CD8-positive, alpha-beta memory T cell (primary cell): ENCODE data around the gene ENOX1. TPM values are rescaled to one million over a fixed set of nuclear protein-coding genes. Genes with fewer than 3 reads are reported as not detected.

Experiments used
- CTCF ChIA-PET: fragments of 350-600 bp; sonication (Branson Sonifier 250); formaldehyde crosslinking; loops from one replicate; lab custom pipeline; 2021; ENCODE audit warnings: antibody characterized with exemption; lab: Charles Lee
- POLR2A ChIA-PET: fragments of 350-600 bp; sonication (Branson Sonifier 250); formaldehyde crosslinking; loops from one replicate; lab custom pipeline; 2021; ENCODE audit warnings: antibody characterized with exemption; lab: Charles Lee
- DNase-seq, 5 donors: peaks; one replicate each; pipeline versions ENCODE4 v3.0.0 to v3.0.0-alpha.2; 2020 to 2022; ENCODE audit warnings: mixed read lengths in 1 of 5
- H3K27ac ChIP-seq: one replicate; pipeline ENCODE4 v1.7.0; 2013; ENCODE audit warnings: low read depth, mild to moderate bottlenecking, low read length, moderate library complexity
- H3K27me3 ChIP-seq: 2 replicates; pipeline ENCODE4 v1.7.0; 2013; ENCODE audit warnings: low read length, mild to moderate bottlenecking; ENCODE audit not compliant: insufficient read depth, poor library complexity, severe bottlenecking
- H3K36me3 ChIP-seq: 2 replicates; pipeline ENCODE4 v1.7.0; 2013; ENCODE audit warnings: mild to moderate bottlenecking, low read length, moderate library complexity; ENCODE audit not compliant: insufficient read depth
- H3K4me1 ChIP-seq: 2 replicates; pipeline ENCODE4 v1.7.0; 2013; ENCODE audit warnings: mild to moderate bottlenecking, low read length, moderate library complexity; ENCODE audit not compliant: insufficient read depth
- H3K4me3 ChIP-seq: 2 replicates; pipeline ENCODE4 v1.7.0; 2013; ENCODE audit warnings: mild to moderate bottlenecking, low read length
- H3K9me3 ChIP-seq: 2 replicates; pipeline ENCODE4 v1.7.0; 2013; ENCODE audit warnings: mild to moderate bottlenecking, low read length
- H3K27ac Mint-ChIP-seq, 8 donors: one replicate each; pipeline ENCODE4 v1.8.0; 2020 to 2021; ENCODE audit warnings: mixed read lengths in 8 of 8, mild to moderate bottlenecking in 6 of 8, inconsistent platforms in 3 of 8, moderate library complexity in 3 of 8
- H3K27me3 Mint-ChIP-seq, 2 donors: one replicate each; pipeline ENCODE4 v1.8.0; 2020 to 2021; ENCODE audit warnings: mixed read lengths in 2 of 2, mild to moderate bottlenecking in 1 of 2, moderate library complexity in 1 of 2
- H3K36me3 Mint-ChIP-seq, 3 donors: one replicate each; pipeline ENCODE4 v1.8.0; 2020 to 2021; ENCODE audit warnings: mixed read lengths in 3 of 3, inconsistent platforms in 1 of 3, mild to moderate bottlenecking in 1 of 3
- H3K4me1 Mint-ChIP-seq, 3 donors: one replicate each; pipeline ENCODE4 v1.8.0; 2020 to 2021; ENCODE audit warnings: mixed read lengths in 3 of 3, inconsistent platforms in 1 of 3, mild to moderate bottlenecking in 1 of 3
- H3K4me3 Mint-ChIP-seq, 7 donors: one replicate each; pipeline ENCODE4 v1.8.0; 2020 to 2021; ENCODE audit warnings: mixed read lengths in 7 of 7, mild to moderate bottlenecking in 6 of 7, moderate library complexity in 4 of 7, inconsistent platforms in 2 of 7
- H3K9me3 Mint-ChIP-seq, 5 donors: one replicate each; pipeline ENCODE4 v1.8.0; 2020 to 2022; ENCODE audit warnings: mixed read lengths in 5 of 5, mild to moderate bottlenecking in 3 of 5, moderate library complexity in 2 of 5, inconsistent platforms in 1 of 5
- polyA plus RNA-seq: library from polyadenylated mRNA; unstranded; fragments of 300-500 nt; fragmentation: Illumina TruSeq; gene quantifications from one replicate; pipeline ENCODE4 v1.2.3, GENCODE V29; 2021
- total RNA-seq, 2 experiments: library from RNA; stranded (reverse); gene quantifications; one replicate each; pipeline ENCODE4 v1.2.3, GENCODE V29; 2021

ENOX1 gene
- total and polyA plus RNA-seq, 3 experiments from 2014 or later: 0.18 to 0.29 TPM; not detected in 1

- POLR2A ChIA-PET: no interaction called here
- H3K27me3 Mint-ChIP-seq: peaks cover 6 to 22% of the 10 kb centered on the region in 2 donors
- no peaks in the 10 kb centered on the region for H3K9me3 ChIP-seq
These were observed 583.0 kb downstream of the ENOX1 start for GRCh38 chr13:43203781-43204180.

GRCh38 chr13:43200736-43201135 lies 586.0 kb downstream of the ENOX1 start:
- Histone ChIP-seq H3K9me3 (no peaks in the 10 kb centered on the region), H3K4me3 (no peak overlapping the region), H3K4me1 (no peaks in the 10 kb centered on the region), H3K27ac (no peak overlapping the region), H3K27me3 (no peaks in the 10 kb centered on the region), H3K36me3 (no peaks in the 10 kb centered on the region)
- DNase-seq: no peak
- ChIA-PET POLR2A (no interaction called here), CTCF (no interaction called here)
- Mint-ChIP-seq H3K4me3 (no peak overlapping the region), H3K9me3 (peaks cover 0 to 12% (median 7%) of the 10 kb centered on the region in 5 donors), H3K27me3 (peaks cover 11 to 38% of the 10 kb centered on the region in 2 donors), H3K4me1 (no peaks in the 10 kb centered on the region), H3K36me3 (no peaks in the 10 kb centered on the region), H3K27ac (no peak overlapping the region)

More at GRCh38 chr13:43203781-43204180, 583.0 kb downstream of the ENOX1 start:
- no peak for DNase-seq
- Histone ChIP-seq H3K4me3 (no peak overlapping the region), H3K27me3 (no peaks in the 10 kb centered on the region), H3K36me3 (no peaks in the 10 kb centered on the region), H3K4me1 (no peaks in the 10 kb centered on the region), H3K27ac (no peak overlapping the region)
- Mint-ChIP-seq H3K27ac (no peak overlapping the region), H3K36me3 (no peaks in the 10 kb centered on the region), H3K9me3 (peaks cover 0 to 12% (median 7%) of the 10 kb centered on the region in 5 donors), H3K4me1 (no peaks in the 10 kb centered on the region), H3K4me3 (no peak overlapping the region)
- CTCF ChIA-PET: no interaction called here

GRCh38 chr13:43200307-43200706 lies 586.5 kb downstream of the ENOX1 start:
- H3K27ac ChIP-seq: no peak overlapping the region
- POLR2A ChIA-PET: no interaction called here
- Mint-ChIP-seq H3K4me1 (no peaks in the 10 kb centered on the region), H3K27ac (no peak overlapping the region), H3K4me3 (no peak overlapping the region), H3K9me3 (peaks cover 0 to 12% (median 7%) of the 10 kb centered on the region in 5 donors), H3K36me3 (no peaks in the 10 kb centered on the region), H3K27me3 (peaks cover 14 to 38% of the 10 kb centered on the region in 2 donors)
- H3K9me3 ChIP-seq: no peaks in the 10 kb centered on the region
- no peaks in the 10 kb centered on the region for H3K36me3 ChIP-seq
- CTCF ChIA-PET: no interaction called here
- H3K27me3 ChIP-seq: no peaks in the 10 kb centered on the region
- DNase-seq: no peak
- no peaks in the 10 kb centered on the region for H3K4me1 ChIP-seq
- no peak overlapping the region for H3K4me3 ChIP-seq

- H3K36me3 ChIP-seq: no peaks in the 10 kb centered on the region
- no peaks in the 10 kb centered on the region for H3K27me3 ChIP-seq
- POLR2A ChIA-PET: no interaction called here
- Mint-ChIP-seq H3K4me3 (no peak overlapping the region), H3K4me1 (no peaks in the 10 kb centered on the region), H3K36me3 (no peaks in the 10 kb centered on the region), H3K9me3 (peaks cover 0 to 2% (median 0%) of the 10 kb centered on the region in 5 donors), H3K27me3 (peaks cover 14 to 45% of the 10 kb centered on the region in 2 donors), H3K27ac (no peak overlapping the region)
- CTCF ChIA-PET: no interaction called here
- no peak overlapping the region for H3K27ac ChIP-seq
- H3K4me1 ChIP-seq: no peaks in the 10 kb centered on the region
- DNase-seq: no peak
- H3K4me3 ChIP-seq: no peak overlapping the region
- no peaks in the 10 kb centered on the region for H3K9me3 ChIP-seq
These were observed 589.9 kb downstream of the ENOX1 start for GRCh38 chr13:43196750-43197370.

- H3K4me1 ChIP-seq: no peaks in the 10 kb centered on the region
- POLR2A ChIA-PET: no interaction called here
- H3K27ac ChIP-seq: no peak overlapping the region
- no peak for DNase-seq
- no peak overlapping the region for H3K4me3 ChIP-seq
- CTCF ChIA-PET: no interaction called here
- Mint-ChIP-seq H3K27ac (no peak overlapping the region), H3K9me3 (peaks cover 0 to 2% (median 0%) of the 10 kb centered on the region in 5 donors), H3K27me3 (peaks cover 12 to 40% of the 10 kb centered on the region in 2 donors), H3K36me3 (no peaks in the 10 kb centered on the region), H3K4me3 (no peak overlapping the region), H3K4me1 (no peaks in the 10 kb centered on the region)
- H3K9me3 ChIP-seq: no peaks in the 10 kb centered on the region
- H3K36me3 ChIP-seq: no peaks in the 10 kb centered on the region
- H3K27me3 ChIP-seq: no peaks in the 10 kb centered on the region
These were observed 590.6 kb downstream of the ENOX1 start for GRCh38 chr13:43196086-43196621.

- Mint-ChIP-seq H3K9me3 (peaks cover 0 to 2% (median 0%) of the 10 kb centered on the region in 5 donors), H3K27me3 (peaks cover 14 to 40% of the 10 kb centered on the region in 2 donors), H3K36me3 (no peaks in the 10 kb centered on the region), H3K4me1 (no peaks in the 10 kb centered on the region), H3K4me3 (no peak overlapping the region), H3K27ac (no peak overlapping the region)
- ChIA-PET POLR2A (no interaction called here), CTCF (no interaction called here)
- no peaks in the 10 kb centered on the region for H3K36me3 ChIP-seq
- no peak overlapping the region for H3K4me3 ChIP-seq
- no peaks in the 10 kb centered on the region for H3K27me3 ChIP-seq
- no peaks in the 10 kb centered on the region for H3K9me3 ChIP-seq
- DNase-seq: no peak
- no peaks in the 10 kb centered on the region for H3K4me1 ChIP-seq
- no peak overlapping the region for H3K27ac ChIP-seq
These were observed 591.2 kb downstream of the ENOX1 start for GRCh38 chr13:43195551-43195950.

GRCh38 chr13:43195112-43195511 lies 591.7 kb downstream of the ENOX1 start:
- no peak for DNase-seq
- ChIA-PET CTCF (no interaction called here), POLR2A (no interaction called here)
- no peak overlapping the region for H3K27ac ChIP-seq
- peaks cover 0 to 2% (median 0%) of the 10 kb centered on the region in 5 donors for H3K9me3 Mint-ChIP-seq
- H3K27ac Mint-ChIP-seq: no peak overlapping the region
- H3K4me3 ChIP-seq: no peak overlapping the region
- H3K27me3 ChIP-seq: no peaks in the 10 kb centered on the region
- H3K27me3 Mint-ChIP-seq: peaks cover 14 to 38% of the 10 kb centered on the region in 2 donors
- no peak overlapping the region for H3K4me3 Mint-ChIP-seq
- H3K36me3 Mint-ChIP-seq: no peaks in the 10 kb centered on the region
- H3K4me1 Mint-ChIP-seq: no peaks in the 10 kb centered on the region
- H3K36me3 ChIP-seq: no peaks in the 10 kb centered on the region
- H3K4me1 ChIP-seq: no peaks in the 10 kb centered on the region
- no peaks in the 10 kb centered on the region for H3K9me3 ChIP-seq

GRCh38 chr13:43193789-43194420 lies 592.9 kb downstream of the ENOX1 start:
- Mint-ChIP-seq H3K36me3 (no peaks in the 10 kb centered on the region), H3K27ac (no peak overlapping the region), H3K4me3 (no peak overlapping the region), H3K4me1 (no peaks in the 10 kb centered on the region), H3K27me3 (peaks cover 10 to 32% of the 10 kb centered on the region in 2 donors), H3K9me3 (peaks cover 0 to 2% (median 0%) of the 10 kb centered on the region in 5 donors)
- ChIA-PET CTCF (no interaction called here), POLR2A (no interaction called here)
- H3K9me3 ChIP-seq: no peaks in the 10 kb centered on the region
- H3K27me3 ChIP-seq: no peaks in the 10 kb centered on the region
- no peak for DNase-seq
- no peak overlapping the region for H3K27ac ChIP-seq
- H3K4me1 ChIP-seq: no peaks in the 10 kb centered on the region
- H3K4me3 ChIP-seq: no peak overlapping the region
- no peaks in the 10 kb centered on the region for H3K36me3 ChIP-seq
